Measurements from ENCODE around the gene PPP1R16B.

GRCh38 chr20:38945012-38945411, 139.5 kb downstream of the PPP1R16B start:
- TF ChIP-seq CTCF (IDR thresholded peaks at IDR 0.05; ENCODE audit: poor library complexity): no peak
- TF ChIP-seq EZH2 (IDR thresholded peaks at IDR 0.05; ENCODE audit: borderline replicate concordance): no peak
